HG03060 (cell line): ENCODE results near the gene UTRN.
A peak's percentile ranks its signal among the peaks of the same experiment; 100 is the strongest.

Source experiments
- ATAC-seq: cut with Tn5 transposase; IDR thresholded peaks from one replicate; pipeline ENCODE4 v1.9.1; 2021; ENCODE audit warnings: low read depth, moderate number of reproducible peaks; ENCODE audit not compliant: unreplicated experiment

Gene UTRN

DNA sequence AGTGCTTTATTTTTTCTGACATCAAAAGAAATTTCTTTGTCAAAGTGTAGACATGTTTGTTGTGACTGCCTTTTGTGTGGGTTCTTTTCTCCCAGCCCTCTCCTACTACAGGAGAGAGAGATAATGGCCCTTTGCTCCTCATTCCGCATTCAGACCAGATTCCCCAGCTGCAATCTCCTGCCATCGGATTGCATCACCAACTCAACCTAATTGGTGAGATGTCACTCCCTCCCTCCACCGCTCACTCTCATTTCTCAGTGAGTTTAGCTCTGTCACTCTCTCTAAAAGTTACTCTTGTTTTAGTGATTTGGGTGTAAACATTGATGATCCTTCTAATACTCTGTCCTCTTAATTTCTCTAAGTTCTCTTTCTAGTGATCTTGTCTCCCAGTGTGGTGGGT, 22.7 kb downstream of the UTRN start:
- ATAC-seq: no peak

DNA sequence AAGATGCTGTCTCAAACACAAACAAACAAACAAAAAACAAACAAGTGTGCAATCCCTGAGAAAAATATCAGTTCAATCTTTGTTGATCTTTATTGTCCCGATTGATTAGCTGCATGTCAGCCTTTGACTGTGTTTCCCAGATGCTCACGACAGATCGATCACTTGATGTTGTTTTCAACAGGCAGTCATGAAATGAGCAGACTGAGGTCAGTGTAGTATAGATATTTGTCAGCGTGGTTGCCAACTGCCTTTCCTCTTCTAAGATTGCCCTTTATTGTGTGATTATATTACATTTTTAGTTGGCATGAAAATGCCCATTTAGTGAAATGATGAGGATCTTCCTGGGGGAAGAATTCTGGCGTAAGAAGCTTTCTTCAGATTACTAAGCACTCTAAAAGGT, 25.6 kb downstream of the UTRN start:
- no peak for ATAC-seq

DNA sequence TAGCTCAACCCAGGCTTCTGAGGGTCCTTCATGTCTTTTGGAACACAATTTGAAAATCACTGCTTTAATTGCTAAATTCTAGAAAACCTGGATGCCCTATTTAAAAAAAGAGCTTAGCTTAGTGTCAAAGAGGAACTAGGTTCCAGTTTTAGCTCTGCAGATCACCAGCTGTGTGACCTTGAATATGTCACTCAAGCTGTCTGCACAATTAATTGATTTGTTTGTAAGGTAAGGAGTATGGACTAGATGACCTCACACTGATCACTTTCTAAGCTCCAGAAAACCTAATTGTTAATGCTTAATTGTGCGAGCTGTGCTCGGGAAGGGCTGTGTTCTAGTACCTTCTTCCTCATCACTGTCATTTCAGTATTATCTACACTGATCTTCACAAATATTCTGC, 26.2 kb downstream of the UTRN start:
- no peak for ATAC-seq

DNA sequence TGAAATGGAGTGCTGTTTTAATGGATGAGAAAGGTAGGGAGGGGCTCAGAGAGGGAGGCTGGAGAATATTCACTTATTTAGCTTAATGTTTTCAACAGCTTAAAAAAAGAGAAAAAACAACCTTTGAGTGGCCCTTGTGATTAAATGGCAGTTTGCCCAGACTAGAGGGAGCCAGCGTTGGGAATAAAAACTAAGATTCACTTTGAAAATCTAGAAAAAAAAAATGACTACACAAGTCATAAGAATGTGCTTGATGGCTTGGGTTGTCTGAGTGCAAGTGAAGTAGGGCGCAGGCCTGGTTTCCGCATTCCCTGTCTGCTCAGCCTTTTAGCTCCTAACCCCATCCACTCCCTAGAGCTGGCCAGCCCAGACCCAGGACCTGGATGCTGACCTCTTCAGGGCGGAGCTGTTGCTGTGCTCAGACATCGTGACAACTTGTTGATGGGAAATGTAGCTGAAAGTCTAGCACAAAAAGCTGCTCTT, 28.9 kb downstream of the UTRN start:
- no peak for ATAC-seq

DNA sequence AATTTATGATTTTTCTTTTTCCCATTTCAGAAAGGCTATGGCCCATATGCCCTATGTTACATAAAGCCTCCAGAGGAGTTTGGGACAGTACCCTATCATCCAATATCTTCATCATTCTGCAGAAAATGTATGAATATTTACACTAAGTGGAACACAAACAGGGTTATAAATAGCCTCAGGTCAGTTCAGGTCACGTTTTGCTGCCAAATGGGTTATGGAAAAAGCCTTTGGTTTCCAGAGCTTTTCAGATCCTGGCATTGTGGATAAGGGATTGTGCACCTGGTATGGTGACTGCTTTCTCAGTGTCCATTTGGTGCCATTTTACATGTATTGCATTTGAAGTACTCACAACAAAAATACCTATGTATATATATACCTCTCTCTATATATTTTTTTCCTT, 29.4 kb downstream of the UTRN start:
- no peak for ATAC-seq

DNA sequence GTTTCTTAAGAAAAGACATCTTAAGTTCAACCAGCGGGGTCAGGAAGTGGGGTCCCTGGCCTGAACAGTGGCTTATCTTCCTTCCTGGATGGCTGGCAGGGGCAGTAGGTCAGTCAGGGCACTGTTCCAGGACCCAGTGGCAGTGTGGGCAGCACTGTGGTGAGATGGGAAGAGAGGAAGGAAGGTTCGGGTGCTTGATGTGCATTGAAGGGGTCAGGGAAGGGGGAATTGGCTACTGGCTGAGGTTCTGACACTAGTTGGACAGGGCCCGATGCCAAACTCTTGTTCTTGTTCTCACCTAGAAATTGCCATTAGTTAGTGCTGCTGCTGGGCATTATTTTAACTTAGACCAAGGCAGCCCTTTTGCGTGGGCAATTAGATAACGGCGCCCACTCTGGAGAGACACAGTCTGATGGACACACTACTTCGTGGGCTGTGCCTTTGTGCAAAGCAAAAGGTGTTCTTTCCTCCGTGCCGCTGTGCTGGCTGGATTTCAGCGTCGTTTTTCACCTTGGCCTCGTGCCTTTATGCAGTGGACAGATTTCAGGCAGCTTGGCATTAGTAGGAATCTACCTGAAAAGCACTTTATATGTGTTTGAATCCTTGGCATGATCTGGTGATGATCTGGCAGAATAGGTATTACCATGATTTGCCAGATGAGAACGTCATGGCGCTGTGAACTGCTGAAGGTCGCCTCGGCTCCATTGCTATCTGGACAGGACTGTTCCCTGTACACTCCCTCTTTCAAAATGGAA, 30.3 kb downstream of the UTRN start:
- ATAC-seq: no peak

DNA sequence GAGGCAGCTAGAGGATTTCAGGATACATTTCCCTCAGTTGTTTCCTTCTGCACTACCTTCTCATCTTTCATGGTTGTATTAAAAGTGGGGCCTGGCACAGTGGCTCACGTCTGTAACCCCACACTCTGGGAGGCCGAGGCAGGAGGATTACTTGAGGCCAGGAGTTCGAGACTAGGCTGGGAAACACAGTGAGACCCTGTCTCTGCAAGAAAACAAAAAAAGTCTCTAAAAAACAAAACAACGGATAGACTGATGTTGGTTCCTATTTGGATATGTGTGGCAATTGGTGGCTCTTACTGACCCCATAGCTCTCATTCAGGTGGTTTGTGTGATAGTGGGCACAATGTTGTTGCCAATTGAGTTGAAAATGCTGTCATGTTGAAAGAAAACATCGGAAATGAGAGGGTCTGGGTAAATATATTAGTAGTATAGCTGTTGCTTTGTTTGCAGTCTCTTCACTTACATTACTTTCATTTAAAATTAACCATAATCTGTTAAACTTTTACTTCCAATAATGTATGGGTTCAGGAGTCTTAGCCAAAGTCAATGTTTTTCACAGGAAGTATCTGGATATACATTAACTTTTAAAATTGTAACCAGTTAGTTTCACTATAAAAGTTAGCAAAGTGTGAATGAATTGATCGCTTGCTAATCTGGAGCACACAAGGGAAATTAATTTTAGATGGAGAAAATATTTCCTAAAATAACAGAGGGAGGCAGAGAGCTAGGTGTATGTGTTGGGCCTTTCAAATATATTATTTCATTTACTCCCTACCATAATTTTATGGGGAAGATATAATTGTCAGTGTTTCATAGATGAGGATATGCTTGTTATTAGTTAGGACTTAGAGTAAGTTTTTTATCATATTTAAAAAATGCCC, 31.1 kb downstream of the UTRN start:
- ATAC-seq: no peak

DNA sequence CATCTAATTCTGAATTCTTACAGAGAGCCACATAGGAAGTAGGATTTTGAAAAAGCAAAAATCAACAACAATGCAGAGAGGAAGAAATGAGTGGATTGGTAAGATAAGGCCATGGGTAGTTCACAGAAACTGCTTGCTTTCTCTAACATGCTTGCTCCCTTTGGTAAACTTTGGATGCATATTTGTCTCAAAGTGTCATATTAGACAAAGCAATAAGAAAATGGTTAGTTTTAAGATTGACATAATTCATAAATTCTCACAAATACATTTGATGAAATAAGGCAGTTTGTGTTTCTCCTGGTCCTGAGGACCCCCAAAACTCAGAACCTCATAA, 31.7 kb downstream of the UTRN start:
- ATAC-seq: no peak

DNA sequence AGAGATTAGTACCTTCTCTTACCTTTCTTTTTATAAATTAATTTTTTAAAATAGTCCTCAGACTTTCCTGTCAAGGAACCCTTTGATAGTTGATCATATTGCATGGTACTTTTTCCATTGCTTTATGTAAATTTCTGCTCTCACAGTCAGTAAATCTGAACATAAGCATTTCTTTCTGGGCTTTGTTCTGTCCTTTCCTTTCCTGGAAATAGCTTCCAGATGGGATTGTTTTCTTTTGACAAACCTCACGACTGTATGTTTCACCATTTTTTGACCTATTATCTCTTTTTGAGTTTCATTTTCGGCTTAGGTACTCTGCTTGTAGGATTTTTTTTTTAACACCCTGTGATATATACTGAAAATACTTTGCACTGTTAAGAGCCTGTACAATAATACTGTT, 32.6 kb downstream of the UTRN start:
- no peak for ATAC-seq

DNA sequence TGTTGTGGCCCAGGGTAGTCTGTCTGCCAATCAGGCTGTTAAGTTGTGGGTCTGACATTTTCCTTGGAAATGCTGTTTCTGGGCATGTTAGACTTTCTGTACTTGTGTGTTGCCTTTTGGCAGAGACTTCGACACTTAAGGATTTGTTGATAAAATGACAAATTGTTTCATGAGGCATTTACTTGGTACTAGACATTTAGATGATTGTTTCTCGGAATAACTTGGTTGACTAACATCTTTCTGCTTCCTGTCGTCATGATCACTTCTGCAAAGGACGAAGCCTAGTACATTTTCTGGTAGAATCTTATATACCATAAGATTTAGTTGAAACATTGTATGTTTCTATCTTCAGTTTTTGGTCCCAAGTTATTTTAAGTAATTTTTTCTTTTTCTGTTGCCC, 34.1 kb downstream of the UTRN start:
- ATAC-seq: no peak

DNA sequence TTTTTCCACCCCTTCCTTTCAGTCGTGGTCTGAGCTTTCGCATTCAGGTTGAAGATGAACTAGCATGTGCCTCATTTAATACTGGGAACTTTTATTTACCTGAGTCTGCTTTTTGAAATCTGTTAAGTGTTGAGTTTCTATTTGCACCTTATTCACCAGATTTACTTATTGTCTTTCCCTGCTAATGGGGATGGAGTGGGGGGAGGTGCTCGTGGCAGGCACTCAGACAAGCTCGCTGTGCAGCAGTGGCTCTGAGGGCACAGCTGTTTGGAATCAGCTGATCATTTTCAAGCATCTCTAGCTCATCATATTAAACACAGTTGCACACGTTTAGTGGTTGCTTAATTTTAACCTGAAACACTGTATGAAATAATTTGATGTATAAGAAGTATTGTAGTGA, 35.6 kb downstream of the UTRN start:
- no peak for ATAC-seq

DNA sequence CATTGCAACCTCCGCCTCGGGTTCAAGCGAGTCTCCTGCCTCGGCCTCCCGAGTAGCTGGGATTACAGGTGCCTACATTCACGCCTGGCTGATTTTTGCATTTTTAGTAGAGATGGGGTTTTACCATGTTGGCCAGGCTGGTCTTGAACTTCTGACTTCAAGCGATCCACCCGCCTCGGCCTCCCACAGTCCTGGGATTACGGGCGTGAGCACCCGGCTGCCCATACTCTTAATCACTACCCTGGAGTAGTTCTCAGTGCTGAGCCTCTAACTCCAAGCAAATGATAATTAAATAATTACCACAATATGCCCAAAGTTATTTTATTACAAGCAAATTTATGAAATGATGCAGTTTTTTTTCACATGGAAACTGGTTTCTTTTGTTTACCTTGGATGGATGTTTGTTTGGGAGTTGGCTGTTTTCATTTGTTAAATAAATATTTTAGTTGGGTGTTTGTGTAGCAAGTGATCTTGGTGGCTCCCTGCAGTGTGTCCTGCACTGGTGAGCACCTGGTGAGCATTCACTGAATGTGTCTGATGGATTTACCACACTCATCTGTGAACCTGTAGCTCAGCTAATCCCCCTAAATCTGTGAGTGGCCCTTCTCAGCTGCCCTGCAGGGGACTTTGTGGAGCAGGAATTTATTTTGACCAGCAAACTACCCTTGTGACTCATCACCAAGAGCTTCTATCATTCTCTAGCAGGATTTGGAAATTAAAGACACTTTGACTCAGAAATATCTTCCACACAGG, 36.9 kb downstream of the UTRN start:
- no peak for ATAC-seq

DNA sequence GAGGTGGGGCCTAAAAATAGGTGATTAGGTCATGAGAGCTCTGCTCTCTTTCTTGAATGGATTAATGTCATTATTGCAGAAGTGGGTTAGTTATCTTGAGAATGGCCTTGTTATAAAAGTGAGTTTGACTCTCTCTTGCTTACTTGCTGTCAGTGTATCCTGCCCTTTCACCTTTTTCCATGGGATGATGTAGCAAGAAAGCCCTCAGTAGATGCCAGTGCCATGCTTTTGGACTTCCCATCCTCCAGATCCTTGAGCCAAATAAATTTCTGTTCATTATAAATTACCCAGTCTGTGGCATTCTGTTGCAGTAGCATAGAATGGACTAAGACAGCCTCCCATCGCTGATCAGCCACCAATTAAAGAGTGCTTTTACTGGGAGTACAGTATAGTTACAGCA, 40.1 kb downstream of the UTRN start:
- ATAC-seq: no peak

DNA sequence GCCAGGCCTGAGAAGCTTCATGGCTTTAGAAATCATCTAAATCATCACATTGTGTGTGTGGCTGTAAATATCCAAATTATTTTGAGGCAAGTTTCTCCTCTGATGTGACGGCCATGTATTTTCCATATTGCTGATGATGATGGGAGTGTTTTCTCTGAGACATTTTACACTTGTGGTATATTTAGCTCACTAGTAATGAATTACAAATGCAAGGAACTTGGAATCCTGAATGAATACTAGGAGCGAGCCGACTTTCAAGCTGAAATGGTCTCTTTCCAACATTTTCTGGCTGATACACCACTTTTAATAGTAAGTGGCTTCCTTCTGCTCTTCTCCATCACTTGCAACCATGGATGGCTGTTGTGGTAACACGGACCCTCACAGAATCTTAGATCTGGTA, 41.3 kb downstream of the UTRN start:
- ATAC-seq: no peak

DNA sequence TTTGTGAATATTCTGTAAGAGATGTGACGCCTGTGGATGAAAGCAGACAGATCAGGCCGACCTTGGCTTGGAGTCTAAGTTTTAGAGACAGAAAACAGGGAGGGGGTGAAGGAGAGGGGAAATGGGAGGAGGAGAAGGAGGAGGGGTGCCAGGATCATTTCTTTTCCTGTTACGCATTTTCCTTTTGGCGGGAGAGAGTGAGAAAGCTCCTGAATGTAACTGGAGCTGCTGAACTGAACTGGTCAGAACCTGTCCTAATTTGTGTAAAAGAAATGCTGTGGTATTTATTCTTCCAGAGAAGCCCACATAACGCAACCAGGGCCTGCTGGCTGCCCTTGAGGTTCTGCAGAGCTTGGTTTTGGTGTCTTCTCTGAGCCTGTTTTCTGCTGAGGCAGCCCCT, 41.9 kb downstream of the UTRN start:
- no peak for ATAC-seq

DNA sequence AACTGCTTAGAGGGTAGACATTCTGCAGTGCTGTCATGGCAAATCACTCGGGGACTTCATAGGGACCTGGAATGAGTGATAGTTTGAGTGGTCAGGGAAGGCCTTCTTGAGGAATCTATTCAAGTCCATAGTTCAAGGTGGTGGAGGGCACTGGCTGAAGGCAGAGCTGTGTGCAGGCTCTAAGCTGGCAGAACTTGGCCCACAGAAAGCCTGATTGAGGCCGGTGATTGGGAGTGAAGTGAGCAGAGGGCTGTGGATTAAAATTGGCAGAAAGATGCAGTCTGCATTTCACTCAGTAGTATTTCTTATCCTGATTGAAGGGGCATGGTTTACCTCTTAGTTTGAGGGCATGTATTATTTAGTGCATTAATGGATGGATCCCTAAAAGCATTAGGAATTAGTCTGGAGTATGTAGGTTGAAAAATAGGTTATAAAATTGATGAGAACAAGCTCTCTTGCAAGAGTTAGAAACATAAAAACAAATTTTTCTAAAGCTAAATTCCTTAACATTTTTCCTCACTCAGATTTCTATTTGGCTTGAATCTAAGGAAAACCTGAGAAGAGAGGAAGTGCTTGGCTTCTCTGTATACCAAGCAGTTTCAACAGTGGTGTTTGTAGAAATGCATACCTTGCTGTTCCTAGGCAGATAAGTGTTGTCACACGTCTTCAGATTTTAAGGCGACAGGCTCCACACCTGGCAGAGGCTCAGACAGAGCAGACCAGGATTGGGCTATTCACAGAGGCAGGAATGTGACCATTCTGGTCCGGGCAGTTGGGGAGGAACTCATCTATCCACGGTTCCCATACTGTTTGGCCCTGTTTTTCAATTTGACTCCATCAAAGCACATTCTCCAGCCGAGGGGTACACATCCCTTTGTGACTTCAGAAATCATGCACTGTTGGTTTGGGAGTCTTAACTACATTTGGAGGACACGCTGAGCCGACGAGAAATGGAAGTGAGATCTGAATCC, 45.2 kb downstream of the UTRN start:
- no peak for ATAC-seq

DNA sequence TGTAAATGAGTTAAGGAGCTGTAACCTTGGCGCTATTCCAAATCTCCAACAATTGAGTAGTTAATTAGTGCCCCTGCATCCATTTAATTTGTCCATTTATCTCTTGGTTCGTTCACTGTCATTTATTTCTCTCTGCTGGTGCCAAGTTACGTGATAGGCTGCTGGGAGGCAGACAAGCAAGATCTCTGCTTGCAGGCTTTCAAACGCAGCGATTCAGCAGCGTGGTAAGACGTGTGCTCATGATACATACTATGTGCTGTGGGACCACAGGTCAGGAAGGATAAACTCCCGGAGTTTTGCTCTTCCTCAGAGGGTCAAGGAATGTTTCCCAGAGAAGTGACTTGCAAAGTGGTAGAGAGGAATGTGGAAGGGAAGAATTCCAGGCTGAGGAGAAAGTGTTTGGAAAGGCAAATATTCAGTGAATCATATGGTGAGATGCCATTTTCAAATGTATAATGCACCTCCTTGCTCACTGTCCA, 46.4 kb downstream of the UTRN start:
- no peak for ATAC-seq

DNA sequence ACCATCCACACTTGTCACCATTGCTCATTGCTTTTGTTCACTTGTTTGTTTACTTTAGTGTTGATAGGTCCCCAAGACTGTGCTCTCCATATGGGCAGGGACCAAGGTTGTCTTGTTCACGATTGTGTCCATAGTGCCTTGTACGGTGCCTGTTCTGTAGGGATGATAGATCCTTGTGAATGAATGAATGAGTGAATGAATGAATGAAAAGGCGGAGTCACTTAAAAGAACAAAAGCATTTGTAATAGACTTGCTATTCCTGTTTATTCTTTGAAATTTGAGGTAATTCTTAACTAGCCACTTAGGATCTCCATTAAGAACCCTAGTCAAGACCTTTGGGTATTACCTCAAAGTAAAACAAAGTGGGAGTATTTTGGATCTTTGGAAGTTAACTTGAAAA, 47.0 kb downstream of the UTRN start:
- ATAC-seq: no peak

DNA sequence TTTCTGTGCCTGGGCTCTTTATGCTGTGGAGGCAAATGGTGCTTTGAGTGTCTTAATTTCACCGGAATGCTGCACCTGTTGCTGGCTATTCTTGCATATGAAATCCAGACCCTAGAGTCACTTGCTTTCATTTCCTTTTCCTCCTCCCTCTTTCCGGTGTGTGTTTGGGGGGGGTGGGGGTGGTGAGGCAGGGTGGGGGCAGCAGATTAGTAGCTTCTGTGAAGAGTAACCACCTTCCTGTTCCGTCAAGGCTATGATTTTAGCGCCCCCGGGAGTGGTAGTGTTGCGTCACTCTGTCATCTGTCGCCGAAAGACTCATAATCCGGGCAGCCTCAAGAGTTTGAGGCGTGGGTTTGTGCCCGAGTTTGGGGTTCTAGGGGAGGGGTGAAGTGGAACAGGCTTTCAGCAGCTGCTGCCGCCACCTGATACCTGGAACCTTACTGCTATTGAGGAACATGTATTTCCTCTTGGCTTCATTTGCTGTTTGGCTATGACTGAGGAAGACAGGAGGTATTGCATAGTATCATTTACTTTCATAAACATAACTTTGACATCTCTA, 49.1 kb downstream of the UTRN start:
- peak; percentile 28 for ATAC-seq
